HL-60 (cell line): ENCODE data around the gene P4HA2.

ENCODE experiments used
- DNase-seq, 2 experiments: peaks; one replicate each; pipeline ENCODE4 v3.0.0-alpha.2; 2010 to 2020; ENCODE audit warnings: low read depth in 1 of 2, low spot score in 1 of 2
- H3K27ac ChIP-seq: fragments of 250-450 bp; sonication (Bioruptor Pico); replicated peaks from 2 replicates; pipeline ENCODE4 v1.5.1; 2020; ENCODE audit warnings: mild to moderate bottlenecking, moderate library complexity
- H3K27me3 ChIP-seq: fragments of 250-450 bp; sonication (Bioruptor Pico); 2 replicates; pipeline ENCODE4 v1.5.1; 2021; ENCODE audit warnings: mild to moderate bottlenecking, moderate library complexity; ENCODE audit not compliant: insufficient read depth, poor library complexity, severe bottlenecking
- H3K4me3 ChIP-seq: replicated peaks from 2 replicates; pipeline ENCODE4 v1.5.1; 2011; ENCODE audit warnings: mild to moderate bottlenecking, control low read depth, low read length; ENCODE audit not compliant: insufficient read depth
- CTCF ChIP-seq: IDR thresholded peaks from one replicate; pipeline ENCODE4 v1.5.1; 2011; ENCODE audit warnings: low read length, control low read depth, inconsistent platforms; ENCODE audit not compliant: insufficient read depth
- GABPA ChIP-seq: IDR thresholded peaks from 2 replicates; pipeline ENCODE4 v1.6.1; 2012; ENCODE audit warnings: low read depth
- POLR2AphosphoS5 ChIP-seq: IDR thresholded peaks from 2 replicates; pipeline ENCODE4 v1.6.1; 2012; ENCODE audit warnings: low read depth
- REST ChIP-seq: IDR thresholded peaks from 2 replicates; pipeline ENCODE4 v1.6.1; 2012; ENCODE audit warnings: low read depth; ENCODE audit not compliant: insufficient replicate concordance
- SPI1 ChIP-seq: IDR thresholded peaks from 2 replicates; pipeline ENCODE4 v1.6.1; 2012; ENCODE audit warnings: low read depth, mild to moderate bottlenecking, borderline replicate concordance

P4HA2 gene

GRCh38 chr5:132230871-132231270 is 3.2 kb upstream of the P4HA2 start:
- no peak for DNase-seq
- no peak for TF ChIP-seq POLR2AphosphoS5
- no peak for TF ChIP-seq SPI1
- no peak for TF ChIP-seq CTCF
- TF ChIP-seq GABPA = no peak
- TF ChIP-seq REST = no peak

GRCh38 chr5:132229236-132229635 is 1.6 kb upstream of the P4HA2 start:
- no peaks in the 10 kb centered on the region for H3K27me3 ChIP-seq

More at GRCh38 chr5:132230871-132231270, 3.2 kb upstream of the P4HA2 start:
- no peaks in the 10 kb centered on the region for H3K27me3 ChIP-seq
- no peak overlapping the region for H3K27ac ChIP-seq
- H3K4me3 ChIP-seq = no peak overlapping the region

More at GRCh38 chr5:132229236-132229635, 1.6 kb upstream of the P4HA2 start:
- no peak overlapping the region for H3K4me3 ChIP-seq
- no peak overlapping the region for H3K27ac ChIP-seq
- DNase-seq = no peak
- TF ChIP-seq REST (no peak), SPI1 (no peak), POLR2AphosphoS5 (no peak), GABPA (no peak), CTCF (no peak)
